Activated T-helper 2 cell treated with anti-CD3 and anti-CD28 coated beads, Interferon-gamma antibody, Interleukin-2, Interleukin-4, amounts not matched to agents 10 μg/mL and 5 μg/mL and 100 μg/mL, durations not matched to agents 14 hours and 24 hours and 36 hours (primary cell): Measurements from ENCODE around the gene DAP. TPM values are rescaled to one million over a fixed set of nuclear protein-coding genes. Genes with fewer than 3 reads are reported as not detected.

ENCODE experiments used
- DNase-seq: peaks from one replicate; pipeline ENCODE4 v3.0.0; 2021; ENCODE audit warnings: low spot score
- H3K27ac Mint-ChIP-seq: one replicate; pipeline ENCODE4 v1.8.0; 2021; ENCODE audit warnings: mixed read lengths
- H3K27me3 Mint-ChIP-seq: one replicate; pipeline ENCODE4 v1.8.0; 2021; ENCODE audit warnings: low read depth, mixed read lengths
- H3K36me3 Mint-ChIP-seq: one replicate; pipeline ENCODE4 v1.8.0; 2021; ENCODE audit warnings: low read depth, mixed read lengths
- H3K4me1 Mint-ChIP-seq: one replicate; pipeline ENCODE4 v1.8.0; 2021; ENCODE audit warnings: low read depth, mixed read lengths
- H3K4me3 Mint-ChIP-seq: one replicate; pipeline ENCODE4 v1.8.0; 2021; ENCODE audit warnings: low read depth, mild to moderate bottlenecking, moderate library complexity, mixed read lengths
- H3K9me3 Mint-ChIP-seq: one replicate; pipeline ENCODE4 v1.8.0; 2021; ENCODE audit warnings: mixed read lengths
- intact Hi-C: fragments of 100-400 bp; cut with micrococcal nuclease; formaldehyde crosslinking; loops from one replicate; pipeline ENCODE4 v1.15.1; 2023
- total RNA-seq: library from RNA; stranded (reverse); gene quantifications from 2 replicates; pipeline ENCODE4 v1.2.3, GENCODE V29; 2022

The DAP gene
- total RNA-seq, 1 donor from 2014 or later: 56.6 TPM

DNA sequence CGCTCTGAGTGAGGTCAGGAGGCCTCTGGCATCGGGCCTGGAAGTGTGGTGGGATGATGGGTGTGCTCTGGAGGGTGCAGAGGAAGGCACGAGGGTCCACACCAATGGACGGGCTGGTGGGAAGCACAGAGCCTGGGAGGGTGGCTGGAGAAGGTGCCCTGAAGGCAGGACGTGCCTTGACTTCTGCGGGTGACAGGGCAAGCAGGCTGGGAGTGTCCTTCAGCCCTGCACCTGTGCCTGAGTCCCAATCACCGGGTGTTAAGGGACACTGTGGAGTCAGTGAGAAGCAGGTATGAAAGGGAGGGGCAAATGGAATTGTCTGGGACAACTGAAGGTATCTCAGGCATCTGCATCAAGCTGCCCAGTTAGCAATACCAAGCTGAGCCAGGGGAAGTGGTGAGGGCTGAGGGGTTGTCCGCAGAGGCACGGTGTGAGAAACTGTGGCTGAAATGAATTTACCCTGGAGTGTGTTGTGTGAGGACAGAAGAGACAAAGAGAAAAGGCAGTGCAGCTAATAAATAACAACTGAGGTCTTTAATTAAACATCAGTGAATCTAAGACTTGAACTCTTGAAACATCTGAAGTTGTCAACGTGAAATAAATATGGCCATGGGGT, 50.4 kb downstream of the DAP start:
- no peak for DNase-seq
- intact Hi-C loops: no loop called here
- Mint-ChIP-seq H3K27ac (no peak overlapping the region), H3K4me1 (peaks cover 24% of the 10 kb centered on the region), H3K36me3 (peaks cover 13% of the 10 kb centered on the region), H3K9me3 (no peaks in the 10 kb centered on the region), H3K4me3 (no peak overlapping the region), H3K27me3 (no peaks in the 10 kb centered on the region)

DNA sequence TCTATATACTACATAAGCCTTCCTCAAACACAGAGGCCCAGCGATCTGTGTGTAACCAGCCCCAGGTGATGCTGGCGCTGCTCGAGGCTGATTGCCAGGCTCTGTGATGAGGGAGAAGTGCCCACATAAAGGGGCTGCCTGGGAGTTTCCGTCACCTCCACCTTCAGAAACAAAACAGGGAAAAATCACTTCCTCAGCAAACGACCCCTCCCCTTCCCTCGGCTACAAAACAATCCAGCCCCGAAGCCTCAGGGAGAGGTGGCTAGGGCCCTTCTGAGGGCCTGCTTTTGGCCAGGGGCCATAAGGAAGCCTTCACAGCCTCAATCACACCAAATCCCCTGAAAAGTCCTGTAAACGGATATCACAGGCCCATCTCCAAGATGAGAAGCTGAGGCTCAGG, 51.1 kb downstream of the DAP start:
- Mint-ChIP-seq H3K27ac (no peak overlapping the region), H3K4me3 (no peak overlapping the region), H3K36me3 (peaks cover 15% of the 10 kb centered on the region), H3K4me1 (peaks cover 31% of the 10 kb centered on the region), H3K9me3 (no peaks in the 10 kb centered on the region), H3K27me3 (no peaks in the 10 kb centered on the region)
- DNase-seq: no peak
- intact Hi-C loops: no loop called here

DNA sequence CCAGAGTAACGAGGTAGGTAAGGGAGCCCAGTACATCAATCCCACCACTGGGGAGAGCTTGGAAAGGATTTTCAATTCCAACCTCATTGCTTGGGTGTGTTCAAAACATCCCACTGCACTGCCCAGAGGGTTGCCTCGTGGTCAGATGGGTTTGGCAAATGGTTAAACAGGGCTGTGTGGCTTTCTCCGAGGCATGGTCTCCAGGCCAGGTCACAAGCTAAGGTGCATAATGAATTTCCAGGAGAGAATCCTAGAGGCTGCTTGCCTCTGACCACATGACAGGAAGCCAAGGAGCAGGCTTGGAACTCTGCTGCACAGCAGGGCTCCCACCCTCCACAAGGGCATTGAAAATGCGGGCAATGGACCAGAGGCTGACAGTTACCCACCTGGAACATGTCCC, 51.6 kb downstream of the DAP start:
- DNase-seq: no peak
- H3K4me1 Mint-ChIP-seq: peaks cover 36% of the 10 kb centered on the region
- no peaks in the 10 kb centered on the region for H3K27me3 Mint-ChIP-seq
- no peaks in the 10 kb centered on the region for H3K9me3 Mint-ChIP-seq
- H3K36me3 Mint-ChIP-seq: peaks cover 11% of the 10 kb centered on the region
- no peak overlapping the region for H3K4me3 Mint-ChIP-seq
- intact Hi-C loops: no loop called here
- H3K27ac Mint-ChIP-seq: no peak overlapping the region

DNA sequence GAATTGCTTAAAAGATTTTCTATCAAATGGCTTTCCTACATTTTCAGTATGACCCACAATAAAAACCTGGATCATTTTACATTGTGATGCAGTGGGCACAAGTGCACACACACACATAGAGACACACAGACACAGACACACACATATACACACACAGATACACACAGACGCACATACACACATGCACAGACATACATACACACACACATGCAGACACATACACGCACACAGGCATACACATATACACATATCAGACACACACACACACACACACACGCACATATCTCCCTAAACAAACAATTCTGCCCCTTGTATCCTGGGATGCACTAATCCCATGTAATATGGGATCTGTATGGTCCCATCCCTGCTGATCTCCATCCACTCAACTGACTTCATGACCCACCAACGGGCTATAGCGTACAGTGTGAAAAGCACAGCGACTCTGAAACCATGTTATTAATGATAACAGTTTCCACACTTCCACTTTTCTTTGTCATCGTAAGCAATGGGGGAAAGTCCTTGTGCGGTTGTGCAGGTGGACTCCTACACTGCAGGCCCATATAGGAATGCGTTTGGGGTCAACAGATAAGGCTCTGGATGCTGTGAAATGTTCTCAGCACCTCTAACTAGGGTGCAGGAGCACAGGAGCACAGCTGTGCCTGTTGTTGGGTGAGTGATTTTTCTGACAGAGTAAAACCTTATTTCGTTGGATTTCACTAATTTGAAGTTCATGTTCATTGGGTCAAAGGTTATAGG, 52.7 kb downstream of the DAP start:
- peaks cover 7% of the 10 kb centered on the region for H3K36me3 Mint-ChIP-seq
- no peak overlapping the region for H3K4me3 Mint-ChIP-seq
- no peak overlapping the region for H3K27ac Mint-ChIP-seq
- H3K4me1 Mint-ChIP-seq: peaks cover 37% of the 10 kb centered on the region
- no peak for DNase-seq
- intact Hi-C loops: no loop called here
- no peaks in the 10 kb centered on the region for H3K9me3 Mint-ChIP-seq
- H3K27me3 Mint-ChIP-seq: no peaks in the 10 kb centered on the region

DNA sequence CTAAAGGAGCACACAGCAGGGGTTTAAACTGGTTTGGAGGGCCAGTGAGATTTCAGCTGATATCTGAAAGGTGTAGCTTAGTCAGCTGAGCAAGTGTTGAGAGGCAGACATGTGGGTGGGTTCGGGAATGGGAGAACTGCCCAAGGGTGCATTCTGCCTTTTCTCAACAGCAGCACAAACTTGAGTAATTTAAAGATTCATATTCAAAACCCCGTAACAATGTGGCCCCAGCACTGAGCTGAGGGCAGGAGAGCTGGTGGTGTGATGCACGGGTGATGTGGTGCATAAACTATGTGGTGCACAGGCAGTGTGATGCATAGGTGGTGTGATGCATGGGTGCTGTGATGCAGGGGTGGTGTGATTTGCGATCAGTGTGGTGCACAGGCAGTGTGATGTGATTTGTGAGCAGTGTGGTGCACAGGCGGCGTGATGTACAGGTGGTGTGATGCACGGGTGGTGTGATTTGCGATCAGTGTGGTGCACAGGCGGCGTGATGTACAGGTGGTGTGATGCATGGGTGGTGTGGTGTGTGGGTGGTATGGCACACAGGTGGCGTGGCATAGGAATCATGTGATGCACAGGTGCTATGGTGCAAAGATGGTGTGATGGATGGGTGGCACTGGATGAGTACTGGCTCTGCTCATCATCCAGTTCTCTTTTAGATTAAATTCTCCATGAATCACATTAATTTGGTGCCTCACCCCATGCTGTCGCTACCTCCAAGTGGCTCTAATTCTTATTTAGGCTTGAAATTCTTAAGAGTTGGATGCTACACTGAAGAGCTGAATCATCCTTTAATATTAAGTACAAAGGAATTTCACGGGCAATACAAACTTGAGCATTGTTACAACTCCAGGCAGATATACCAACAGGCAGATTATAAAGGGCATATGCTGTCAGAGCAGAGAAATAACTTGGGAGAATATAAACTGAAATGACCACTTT, 53.6 kb downstream of the DAP start:
- H3K4me3 Mint-ChIP-seq: no peak overlapping the region
- H3K4me1 Mint-ChIP-seq: peaks cover 34% of the 10 kb centered on the region
- H3K27ac Mint-ChIP-seq: no peak overlapping the region
- no peaks in the 10 kb centered on the region for H3K9me3 Mint-ChIP-seq
- H3K27me3 Mint-ChIP-seq: no peaks in the 10 kb centered on the region
- DNase-seq: no peak
- peaks cover 4% of the 10 kb centered on the region for H3K36me3 Mint-ChIP-seq
- intact Hi-C loops: no loop called here

DNA sequence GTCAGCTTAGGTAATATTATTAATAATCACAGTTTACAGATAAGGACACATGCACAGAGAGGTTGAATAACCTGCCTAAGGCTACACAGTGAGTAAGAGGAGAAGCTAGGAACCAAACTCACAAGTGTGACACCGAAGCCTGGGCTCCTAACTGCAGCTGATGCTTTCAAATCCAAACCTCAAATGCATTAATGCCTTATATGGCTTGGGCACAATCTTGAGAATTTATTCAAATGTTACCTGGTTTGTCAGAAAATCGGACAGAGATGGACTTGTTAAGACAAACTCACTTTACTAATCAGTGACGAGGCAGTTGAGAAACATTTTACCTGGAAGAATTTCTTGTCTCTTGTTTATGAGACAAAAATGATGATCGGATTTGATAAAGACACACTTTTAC, 54.7 kb downstream of the DAP start:
- H3K4me3 Mint-ChIP-seq: no peak overlapping the region
- H3K4me1 Mint-ChIP-seq: peaks cover 28% of the 10 kb centered on the region
- H3K9me3 Mint-ChIP-seq: no peaks in the 10 kb centered on the region
- intact Hi-C loops: no loop called here
- H3K27ac Mint-ChIP-seq: no peak overlapping the region
- peaks cover 4% of the 10 kb centered on the region for H3K36me3 Mint-ChIP-seq
- no peak for DNase-seq
- no peaks in the 10 kb centered on the region for H3K27me3 Mint-ChIP-seq

DNA sequence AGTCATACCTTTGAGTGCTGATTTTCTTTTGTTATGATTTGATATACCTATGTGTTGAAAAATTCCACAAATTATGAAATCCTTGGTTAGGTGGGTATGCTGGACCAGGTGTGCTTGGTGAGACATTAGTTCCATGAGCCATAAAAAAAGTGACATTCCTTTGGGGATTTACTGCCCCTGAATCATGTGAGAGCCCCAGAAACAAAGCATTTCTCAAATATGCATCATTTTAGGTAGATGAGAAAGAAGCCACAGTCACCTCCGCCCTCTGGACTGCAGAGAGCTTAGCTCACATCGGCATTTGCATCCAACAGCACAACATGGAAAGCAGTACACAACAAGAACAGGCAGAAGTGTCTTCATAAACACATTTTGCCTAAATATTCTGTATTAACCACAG, 55.3 kb downstream of the DAP start:
- peak overlapping the region; percentile 33 for H3K27ac Mint-ChIP-seq
- no peak overlapping the region for H3K4me3 Mint-ChIP-seq

DNA sequence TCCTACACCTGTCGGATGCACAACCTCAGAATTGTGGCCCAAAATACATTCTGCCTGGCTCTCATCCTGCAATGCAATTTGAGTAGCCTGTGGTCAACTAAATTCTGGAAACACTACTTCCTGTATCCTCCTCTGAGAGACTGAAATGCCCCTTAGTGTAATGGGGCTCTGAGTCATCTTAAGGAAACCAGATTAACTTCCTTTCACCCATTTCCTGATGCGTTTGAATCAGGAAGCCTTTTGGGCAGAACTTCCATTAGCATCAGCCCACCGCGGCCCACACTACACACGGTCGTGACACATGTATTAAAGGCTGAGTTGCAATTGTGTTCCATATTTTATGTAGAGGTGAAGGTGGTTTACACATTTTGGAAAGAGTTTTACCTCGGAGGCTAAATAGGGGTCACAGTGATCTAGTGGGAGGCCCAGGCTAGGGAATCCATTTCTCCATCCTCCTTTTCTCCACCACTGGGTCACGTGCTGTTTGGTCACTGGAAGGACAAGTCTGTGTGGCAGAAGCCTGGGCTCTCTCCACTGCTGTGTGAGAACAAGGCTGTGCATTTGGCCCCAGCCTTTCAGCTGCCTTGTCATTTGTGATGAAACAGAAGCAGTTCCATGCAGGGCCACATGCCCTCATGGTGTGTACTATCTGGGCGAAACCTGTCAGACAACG, 55.9 kb downstream of the DAP start:
- Mint-ChIP-seq H3K4me3 (no peak overlapping the region), H3K27me3 (no peaks in the 10 kb centered on the region), H3K4me1 (peaks cover 27% of the 10 kb centered on the region), H3K9me3 (no peaks in the 10 kb centered on the region), H3K27ac (peak overlapping the region; percentile 33), H3K36me3 (peaks cover 6% of the 10 kb centered on the region)
- DNase-seq: no peak
- intact Hi-C loops: loop anchor here (5.0 kb wide), 1 partner anchor 72 kb away; no protein-coding TSS in a partner anchor

More for the DNA sequence above, 55.3 kb downstream of the DAP start:
- H3K36me3 Mint-ChIP-seq: peaks cover 4% of the 10 kb centered on the region
- DNase-seq: no peak
- H3K9me3 Mint-ChIP-seq: no peaks in the 10 kb centered on the region
- peaks cover 26% of the 10 kb centered on the region for H3K4me1 Mint-ChIP-seq
- intact Hi-C loops: no loop called here
- no peaks in the 10 kb centered on the region for H3K27me3 Mint-ChIP-seq

DNA sequence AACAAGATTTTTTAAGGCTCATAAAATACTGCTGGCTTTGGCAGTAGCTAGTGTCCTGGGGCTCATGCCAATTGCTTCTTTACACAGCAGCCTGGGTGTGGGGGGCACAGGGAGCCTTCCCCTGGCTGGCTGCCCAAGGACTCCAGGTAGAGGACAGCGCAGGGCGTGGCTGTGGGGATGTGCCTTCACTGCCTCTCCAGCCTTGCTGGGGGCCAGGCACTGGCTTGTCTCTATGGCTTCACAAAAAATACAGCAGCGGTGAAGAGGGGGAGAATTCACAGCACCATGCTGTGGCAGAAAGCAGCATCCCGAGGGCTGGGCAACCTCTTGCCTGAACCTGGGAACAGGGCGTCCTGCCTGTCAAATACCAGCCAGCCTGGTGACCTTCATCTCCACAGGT, 57.4 kb downstream of the DAP start:
- Mint-ChIP-seq H3K4me3 (no peak overlapping the region), H3K27me3 (no peaks in the 10 kb centered on the region), H3K36me3 (peaks cover 7% of the 10 kb centered on the region), H3K4me1 (peaks cover 28% of the 10 kb centered on the region), H3K9me3 (no peaks in the 10 kb centered on the region), H3K27ac (no peak overlapping the region)
- intact Hi-C loops: loop anchor here (5.0 kb wide), 1 partner anchor 74 kb away; no protein-coding TSS in a partner anchor
- DNase-seq: no peak

DNA sequence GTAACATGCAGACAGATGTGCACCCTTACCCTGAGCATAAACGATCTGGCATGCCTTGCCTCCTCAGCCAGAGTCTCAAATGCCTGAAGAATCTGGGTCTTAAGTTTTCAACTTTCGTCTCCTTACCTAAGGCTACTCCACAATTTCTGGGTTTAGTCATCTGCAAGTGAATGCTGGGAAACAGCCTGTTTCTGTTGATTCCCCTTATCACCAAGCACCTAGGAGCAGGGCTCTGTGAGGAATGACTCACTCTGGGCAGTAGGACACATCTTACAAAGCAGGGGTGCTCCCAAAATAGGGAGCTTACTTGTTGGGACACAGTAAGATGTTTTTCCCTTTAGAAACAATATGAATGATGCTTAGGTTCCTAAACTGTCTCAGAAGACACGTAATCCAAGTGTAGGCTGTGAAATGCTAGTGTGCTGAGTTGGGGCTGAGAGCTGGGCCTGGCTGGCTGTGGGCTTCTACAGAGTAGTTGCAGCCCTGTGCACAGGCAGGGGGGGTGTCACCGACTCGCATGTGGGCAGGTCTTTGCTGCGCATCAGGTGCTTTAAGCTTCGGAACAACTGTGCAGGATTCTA, 58.0 kb downstream of the DAP start:
- intact Hi-C loops: loop anchor here (5.0 kb wide), 1 partner anchor 74 kb away; no protein-coding TSS in a partner anchor
- Mint-ChIP-seq H3K27ac (no peak overlapping the region), H3K36me3 (peaks cover 7% of the 10 kb centered on the region), H3K27me3 (no peaks in the 10 kb centered on the region), H3K4me3 (no peak overlapping the region), H3K9me3 (no peaks in the 10 kb centered on the region), H3K4me1 (peaks cover 28% of the 10 kb centered on the region)
- no peak for DNase-seq

DNA sequence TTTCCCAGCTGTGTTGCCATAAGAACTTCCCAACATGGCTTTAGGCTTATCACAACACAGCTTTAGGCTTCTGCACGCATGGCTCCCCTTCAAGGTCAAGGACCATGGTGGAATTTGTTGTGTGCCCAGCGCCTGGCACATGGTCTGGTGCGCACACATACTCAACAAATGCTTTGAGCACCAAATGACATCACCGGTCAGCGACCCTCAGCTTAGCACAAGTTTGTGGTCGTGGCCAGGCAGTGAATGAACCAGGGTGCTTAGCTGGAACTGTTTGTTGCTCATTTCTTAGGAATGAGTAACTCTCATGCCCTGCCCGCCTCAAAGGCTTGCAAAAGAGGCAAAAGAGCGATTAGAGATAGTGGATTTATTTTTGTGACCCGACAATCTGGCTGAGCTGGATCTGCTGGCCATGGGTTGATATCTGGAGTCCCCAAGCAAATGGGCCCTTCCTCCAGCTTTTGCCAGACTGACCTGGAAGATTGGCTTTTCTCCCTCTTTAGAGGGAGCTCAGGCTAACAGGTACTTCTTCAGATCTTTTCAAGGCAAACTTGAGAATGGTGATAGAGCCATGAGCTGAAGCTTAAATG, 58.9 kb downstream of the DAP start:
- H3K27ac Mint-ChIP-seq: no peak overlapping the region
- peaks cover 7% of the 10 kb centered on the region for H3K36me3 Mint-ChIP-seq
- H3K27me3 Mint-ChIP-seq: no peaks in the 10 kb centered on the region
- intact Hi-C loops: loop anchor here (5.0 kb wide), 1 partner anchor 75 kb away; no protein-coding TSS in a partner anchor
- H3K4me3 Mint-ChIP-seq: no peak overlapping the region
- no peak for DNase-seq
- no peaks in the 10 kb centered on the region for H3K9me3 Mint-ChIP-seq
- peaks cover 28% of the 10 kb centered on the region for H3K4me1 Mint-ChIP-seq
